ENCODE measurements around the gene COL13A1. TPM values are rescaled to one million over a fixed set of nuclear protein-coding genes. Genes with fewer than 3 reads are reported as not detected.

COL13A1 gene
- total and polyA plus RNA-seq, 5 donors from 2014 or later, result not detected

GRCh38 chr10:69969977-69970376 lies 168.3 kb downstream of the COL13A1 start:
- no peak overlapping the region for H3K4me3 ChIP-seq (ENCODE audit: low read depth, low read length)
- no peak overlapping the region for H3K27ac ChIP-seq (ENCODE audit: insufficient read depth, low read length, poor library complexity, severe bottlenecking)
- Mint-ChIP-seq H3K4me3 (no peak overlapping the region), H3K4me1 (no peaks in the 10 kb centered on the region), H3K9me3 (peaks cover 0 to 2% (median 0%) of the 10 kb centered on the region in 7 donors), H3K36me3 (no peaks in the 10 kb centered on the region), H3K27ac (no peak overlapping the region), H3K27me3 (peaks cover 19% of the 10 kb centered on the region)
- no peaks in the 10 kb centered on the region for H3K4me1 ChIP-seq (ENCODE audit: control insufficient read depth, insufficient read depth, low read length, poor library complexity, severe bottlenecking)
- ATAC-seq (ENCODE audit: low read depth in 2 of 2), result no peak
- DNase-seq, result no peak
- no peaks in the 10 kb centered on the region for H3K36me3 ChIP-seq (ENCODE audit: control insufficient read depth, insufficient read depth, low read length)
- H3K9me3 ChIP-seq (ENCODE audit: control insufficient read depth in 2 of 2, low read length in 2 of 2), result no peaks in the 10 kb centered on the region
- peaks cover 17% of the 10 kb centered on the region for H3K27me3 ChIP-seq (ENCODE audit: control insufficient read depth, insufficient read depth, low read length)

GRCh38 chr10:69972981-69973397 lies 171.3 kb downstream of the COL13A1 start:
- Mint-ChIP-seq H3K4me3 (no peak overlapping the region), H3K36me3 (no peaks in the 10 kb centered on the region), H3K27ac (no peak overlapping the region), H3K9me3 (peaks cover 0 to 5% (median 0%) of the 10 kb centered on the region in 7 donors), H3K27me3 (peaks cover 44% of the 10 kb centered on the region), H3K4me1 (no peaks in the 10 kb centered on the region)
- Histone ChIP-seq H3K27me3 (ENCODE audit: control insufficient read depth, insufficient read depth, low read length) (peaks cover 21% of the 10 kb centered on the region), H3K36me3 (ENCODE audit: control insufficient read depth, insufficient read depth, low read length) (no peaks in the 10 kb centered on the region), H3K9me3 (ENCODE audit: control insufficient read depth in 2 of 2, low read length in 2 of 2) (no peaks in the 10 kb centered on the region), H3K4me1 (ENCODE audit: control insufficient read depth, insufficient read depth, low read length, poor library complexity, severe bottlenecking) (no peaks in the 10 kb centered on the region), H3K27ac (ENCODE audit: insufficient read depth, low read length, poor library complexity, severe bottlenecking) (no peak overlapping the region), H3K4me3 (ENCODE audit: low read depth, low read length) (no peak overlapping the region)
- DNase-seq (no peak), ATAC-seq (ENCODE audit: low read depth in 2 of 2) (no peak)

GRCh38 chr10:69973678-69974077 lies 172.0 kb downstream of the COL13A1 start:
- DNase-seq (no peak), ATAC-seq (ENCODE audit: low read depth in 2 of 2) (no peak)
- H3K4me3 ChIP-seq (ENCODE audit: low read depth, low read length), result no peak overlapping the region
- no peaks in the 10 kb centered on the region for H3K4me1 Mint-ChIP-seq
- H3K27me3 ChIP-seq (ENCODE audit: control insufficient read depth, insufficient read depth, low read length), result peaks cover 21% of the 10 kb centered on the region
- peaks cover 0 to 6% (median 2%) of the 10 kb centered on the region in 7 donors for H3K9me3 Mint-ChIP-seq
- no peak overlapping the region for H3K27ac ChIP-seq (ENCODE audit: insufficient read depth, low read length, poor library complexity, severe bottlenecking)
- H3K4me1 ChIP-seq (ENCODE audit: control insufficient read depth, insufficient read depth, low read length, poor library complexity, severe bottlenecking), result no peaks in the 10 kb centered on the region
- H3K36me3 Mint-ChIP-seq, result no peaks in the 10 kb centered on the region
- peaks cover 41% of the 10 kb centered on the region for H3K27me3 Mint-ChIP-seq
- no peak overlapping the region for H3K27ac Mint-ChIP-seq
- H3K9me3 ChIP-seq (ENCODE audit: control insufficient read depth in 2 of 2, low read length in 2 of 2), result no peaks in the 10 kb centered on the region
- no peak overlapping the region for H3K4me3 Mint-ChIP-seq
- no peaks in the 10 kb centered on the region for H3K36me3 ChIP-seq (ENCODE audit: control insufficient read depth, insufficient read depth, low read length)

GRCh38 chr10:69974551-69975155 lies 172.9 kb downstream of the COL13A1 start:
- DNase-seq (no peak), ATAC-seq (ENCODE audit: low read depth in 2 of 2) (no peak)
- H3K27me3 ChIP-seq (ENCODE audit: control insufficient read depth, insufficient read depth, low read length), result peaks cover 24% of the 10 kb centered on the region
- H3K27ac Mint-ChIP-seq, result no peak overlapping the region
- no peak overlapping the region for H3K4me3 Mint-ChIP-seq
- H3K4me1 Mint-ChIP-seq, result no peaks in the 10 kb centered on the region
- no peaks in the 10 kb centered on the region for H3K36me3 Mint-ChIP-seq
- no peak overlapping the region for H3K27ac ChIP-seq (ENCODE audit: insufficient read depth, low read length, poor library complexity, severe bottlenecking)
- H3K9me3 ChIP-seq (ENCODE audit: control insufficient read depth in 2 of 2, low read length in 2 of 2), result peaks cover 0 to 2% of the 10 kb centered on the region in 2 experiments
- H3K4me1 ChIP-seq (ENCODE audit: control insufficient read depth, insufficient read depth, low read length, poor library complexity, severe bottlenecking), result no peaks in the 10 kb centered on the region
- H3K27me3 Mint-ChIP-seq, result peaks cover 40% of the 10 kb centered on the region
- H3K9me3 Mint-ChIP-seq, result peaks cover 0 to 12% (median 3%) of the 10 kb centered on the region in 7 donors
- no peak overlapping the region for H3K4me3 ChIP-seq (ENCODE audit: low read depth, low read length)
- no peaks in the 10 kb centered on the region for H3K36me3 ChIP-seq (ENCODE audit: control insufficient read depth, insufficient read depth, low read length)

- Mint-ChIP-seq H3K4me3 (no peak overlapping the region), H3K27me3 (peaks cover 54% of the 10 kb centered on the region), H3K4me1 (no peaks in the 10 kb centered on the region), H3K36me3 (no peaks in the 10 kb centered on the region), H3K9me3 (peaks cover 0 to 33% (median 12%) of the 10 kb centered on the region in 7 donors), H3K27ac (no peak overlapping the region)
- Histone ChIP-seq H3K27ac (ENCODE audit: insufficient read depth, low read length, poor library complexity, severe bottlenecking) (no peak overlapping the region), H3K36me3 (ENCODE audit: control insufficient read depth, insufficient read depth, low read length) (no peaks in the 10 kb centered on the region), H3K4me3 (ENCODE audit: low read depth, low read length) (no peak overlapping the region), H3K27me3 (ENCODE audit: control insufficient read depth, insufficient read depth, low read length) (peaks cover 26% of the 10 kb centered on the region), H3K9me3 (ENCODE audit: control insufficient read depth in 2 of 2, low read length in 2 of 2) (peaks cover 12 to 17% of the 10 kb centered on the region in 2 experiments), H3K4me1 (ENCODE audit: control insufficient read depth, insufficient read depth, low read length, poor library complexity, severe bottlenecking) (no peaks in the 10 kb centered on the region)
- ATAC-seq (ENCODE audit: low read depth in 2 of 2), result no peak
- DNase-seq, result peak in 1 of 3 donors; percentile 7
Observed at GRCh38 chr10:69976795-69977546, 175.3 kb downstream of the COL13A1 start.

- Mint-ChIP-seq H3K27ac (no peak overlapping the region), H3K27me3 (peaks cover 60% of the 10 kb centered on the region), H3K36me3 (no peaks in the 10 kb centered on the region), H3K9me3 (peaks cover 0 to 34% (median 12%) of the 10 kb centered on the region in 7 donors), H3K4me1 (no peaks in the 10 kb centered on the region), H3K4me3 (no peak overlapping the region)
- H3K4me3 ChIP-seq (ENCODE audit: low read depth, low read length), result no peak overlapping the region
- ATAC-seq (ENCODE audit: low read depth in 2 of 2) (no peak), DNase-seq (no peak)
- no peaks in the 10 kb centered on the region for H3K36me3 ChIP-seq (ENCODE audit: control insufficient read depth, insufficient read depth, low read length)
- H3K27ac ChIP-seq (ENCODE audit: insufficient read depth, low read length, poor library complexity, severe bottlenecking), result no peak overlapping the region
- no peaks in the 10 kb centered on the region for H3K4me1 ChIP-seq (ENCODE audit: control insufficient read depth, insufficient read depth, low read length, poor library complexity, severe bottlenecking)
- H3K27me3 ChIP-seq (ENCODE audit: control insufficient read depth, insufficient read depth, low read length), result peaks cover 25% of the 10 kb centered on the region
- peaks cover 12 to 20% of the 10 kb centered on the region in 2 experiments for H3K9me3 ChIP-seq (ENCODE audit: control insufficient read depth in 2 of 2, low read length in 2 of 2)
Observed at GRCh38 chr10:69979174-69979573, 177.5 kb downstream of the COL13A1 start.

GRCh38 chr10:69980672-69981071 lies 179.0 kb downstream of the COL13A1 start:
- Histone ChIP-seq H3K27me3 (ENCODE audit: control insufficient read depth, insufficient read depth, low read length) (peaks cover 19% of the 10 kb centered on the region), H3K9me3 (ENCODE audit: control insufficient read depth in 2 of 2, low read length in 2 of 2) (peaks cover 12 to 20% of the 10 kb centered on the region in 2 experiments), H3K4me1 (ENCODE audit: control insufficient read depth, insufficient read depth, low read length, poor library complexity, severe bottlenecking) (no peaks in the 10 kb centered on the region), H3K36me3 (ENCODE audit: control insufficient read depth, insufficient read depth, low read length) (no peaks in the 10 kb centered on the region), H3K4me3 (ENCODE audit: low read depth, low read length) (no peak overlapping the region), H3K27ac (ENCODE audit: insufficient read depth, low read length, poor library complexity, severe bottlenecking) (no peak overlapping the region)
- Mint-ChIP-seq H3K4me1 (no peaks in the 10 kb centered on the region), H3K27ac (no peak overlapping the region), H3K36me3 (no peaks in the 10 kb centered on the region), H3K27me3 (peaks cover 53% of the 10 kb centered on the region), H3K4me3 (no peak overlapping the region), H3K9me3 (peaks cover 0 to 36% (median 12%) of the 10 kb centered on the region in 7 donors)
- ATAC-seq (ENCODE audit: low read depth in 2 of 2) (no peak), DNase-seq (no peak)

Data from CD4-positive, CD25-positive, alpha-beta regulatory T cell (primary cell).